RCC 7860 (cell line): ENCODE data around the gene IL21.
"Not testable (repeated sequence)": the region's sequence is repeated elsewhere in the genome, so short reads cannot be mapped to it uniquely, and the experiment has no call there.

Source experiments
- DNase-seq: peaks from one replicate; pipeline ENCODE4 v3.0.0-alpha.2; 2015; ENCODE audit warnings: low spot score
- FAIRE-seq: peaks from 2 replicates; lab custom pipeline; 2012; peaks lifted over from hg19 to GRCh38; lab: Jason Lieb, UNC

The IL21 gene

DNA sequence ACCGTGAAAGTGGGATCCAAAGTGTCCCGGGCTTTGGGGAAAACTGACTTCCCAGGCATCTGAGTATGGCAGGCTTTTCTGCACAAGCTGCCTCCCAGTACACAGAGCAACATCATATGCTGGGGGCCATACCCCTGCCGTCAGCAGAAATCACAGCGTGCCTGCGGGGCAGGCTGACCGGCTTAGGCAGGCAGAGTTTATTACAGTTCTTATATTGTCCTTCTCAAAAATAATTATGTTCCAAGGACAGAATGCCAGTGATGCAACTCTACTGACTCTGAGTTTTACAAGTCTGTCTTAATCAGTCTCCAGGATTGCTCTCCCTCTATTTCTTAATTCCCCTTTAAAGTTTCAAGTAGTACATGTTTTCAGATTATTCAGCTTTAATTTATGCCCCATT lies 37.0 kb downstream of the IL21 start:
- no peak for FAIRE-seq
- DNase-seq: no peak

DNA sequence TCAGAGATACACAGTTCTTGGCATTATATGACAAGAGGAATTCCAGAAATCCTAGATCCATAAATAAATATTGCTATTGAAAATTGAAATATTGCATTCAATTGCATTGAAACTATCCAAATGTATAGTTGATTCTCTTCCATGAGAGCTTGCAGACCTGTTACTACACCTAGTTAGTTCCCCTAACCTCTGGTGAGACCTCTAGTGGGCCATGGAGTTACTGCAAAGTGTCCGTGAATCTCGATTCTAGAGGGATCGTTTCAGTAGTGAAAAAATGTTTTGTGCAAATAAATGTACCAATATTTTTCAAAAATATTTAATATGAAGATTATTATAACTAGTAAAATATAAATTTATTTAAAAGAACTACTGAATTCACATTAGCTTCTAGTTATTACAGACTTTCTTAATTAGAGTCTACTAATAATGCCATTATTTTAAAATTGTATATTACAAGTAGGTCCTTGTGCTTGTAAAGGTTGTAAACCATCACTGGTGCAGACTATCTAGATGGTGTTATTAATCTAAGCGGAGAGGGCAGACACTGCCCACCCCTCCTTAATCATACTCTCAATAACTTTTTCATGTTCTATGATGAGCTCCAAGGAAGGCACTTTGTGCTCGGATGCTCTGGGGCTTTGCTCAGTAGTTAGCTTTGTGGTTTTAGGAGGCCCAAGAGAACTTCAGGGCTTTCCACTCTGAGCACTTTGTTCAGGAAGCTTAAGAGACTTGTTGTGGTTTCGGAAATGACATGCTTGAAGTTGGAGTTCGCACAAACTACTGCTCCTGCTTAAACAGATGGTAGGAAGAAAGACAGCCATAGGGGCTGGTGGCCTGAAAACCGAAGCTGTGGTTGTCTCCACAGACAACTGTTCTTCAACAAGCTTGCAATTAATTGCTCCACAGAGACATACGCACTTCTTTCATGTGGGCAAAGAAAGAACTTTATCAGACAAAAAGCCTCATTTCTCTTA lies 42.8 kb downstream of the IL21 start:
- DNase-seq (peak; percentile 37), FAIRE-seq (peak; percentile 79)

GRCh38 chr4:122577189-122577553 lies 43.7 kb downstream of the IL21 start:
- DNase-seq (no peak), FAIRE-seq (no peak)

- DNase-seq: peak; percentile 40
- FAIRE-seq: peak; percentile 82
Observed at GRCh38 chr4:122576261-122577188, 44.3 kb downstream of the IL21 start.

DNA sequence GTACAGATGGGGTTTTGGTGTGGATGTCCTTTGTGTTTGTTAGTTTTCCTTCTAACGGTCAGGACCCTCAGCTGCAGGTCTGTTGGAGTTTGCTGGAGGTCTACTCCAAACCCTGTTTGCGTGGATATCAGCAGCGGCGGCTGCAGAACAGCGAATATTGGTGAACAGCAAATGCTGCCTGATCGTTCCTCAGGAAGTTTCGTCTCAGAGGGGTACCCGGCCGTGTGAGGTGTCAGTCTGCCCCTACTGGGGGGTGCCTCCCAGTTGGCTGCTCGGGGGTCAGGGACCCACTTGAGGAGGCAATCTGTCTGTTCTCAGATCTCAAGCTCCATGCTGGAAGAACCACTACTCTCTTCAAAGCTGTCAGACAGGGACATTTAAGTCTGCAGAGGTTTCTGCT lies 46.5 kb downstream of the IL21 start:
- not testable (repeated sequence) for DNase-seq, FAIRE-seq

GRCh38 chr4:122562449-122562848 lies 58.4 kb downstream of the IL21 start:
- FAIRE-seq: no peak
- DNase-seq: no peak
